ENCODE measurements around the gene RENBP. TPM values are rescaled to one million over a fixed set of nuclear protein-coding genes. Genes with fewer than 3 reads are reported as not detected.
A peak's percentile ranks its signal among the peaks of the same experiment; 100 is the strongest.

RENBP gene
- total RNA-seq, 5 donors from 2014 or later (not counting 1 experiment from before 2014, with no cell fraction given), result 10.2 to 23.5 (median 19.5) TPM

GRCh38 chrX:153971450-153972367 is 27.3 kb upstream of the RENBP start, which contains the start of gene HCFC1:
HCFC1 (minus strand) TSS chrX:153971818; CDS start chrX:153970840, 978 bp downstream.
- CTCF ChIA-PET, result interaction anchor here in 1 of 2 donors (1.4 kb wide), 2 partner anchors 9 to 43 kb away, joined by 4 to 6 read pairs; no protein-coding TSS in a partner anchor
- no peaks in the 10 kb centered on the region for H3K9me3 Mint-ChIP-seq
- H3K4me3 Mint-ChIP-seq, result peak within 1 kb of the TSS; percentile 88 to 100 (median 100)
- no peaks in the 10 kb centered on the region for H3K9me3 ChIP-seq
- H3K4me1 Mint-ChIP-seq, result peaks cover 44 to 52% (median 46%) of the 10 kb centered on the region in 3 donors
- H3K27ac ChIP-seq (ENCODE audit: low read length), result peak within 1 kb of the TSS; percentile 99
- WGBS (ENCODE audit: insufficient coverage), result under 1% methylated on average over 78 of the region's 96 CpGs
- DNase-seq (peak; percentile 84 to 95 (median 89)), ATAC-seq (replicated peaks in 1 of 4) (peak; percentile 49 to 56 (median 52))
- POLR2A ChIA-PET, result interaction anchor here in 1 of 2 donors (0.7 kb wide), 2 partner anchors 250 to 582 kb away, joined by 3 read pairs; no protein-coding TSS in a partner anchor
- H3K27me3 ChIP-seq (replicated peaks in 1 of 2; ENCODE audit: control insufficient read depth in 2 of 2, extremely low read depth in 1 of 2, insufficient read depth in 2 of 2, low read length in 1 of 2), result no peaks in the 10 kb centered on the region
- no peaks in the 10 kb centered on the region for H3K27me3 Mint-ChIP-seq
- H3K27ac Mint-ChIP-seq, result peak within 1 kb of the TSS; percentile 100
- H3K4me1 ChIP-seq (ENCODE audit: control insufficient read depth in 1 of 2, extremely low read depth in 1 of 2, insufficient read depth in 2 of 2, low read length in 2 of 2), result peaks cover 6 to 50% of the 10 kb centered on the region in 2 experiments
- no peaks in the 10 kb centered on the region for H3K36me3 Mint-ChIP-seq
- H3K36me3 ChIP-seq (ENCODE audit: control insufficient read depth in 2 of 2, extremely low read depth in 1 of 2, insufficient read depth in 1 of 2, low read length in 1 of 2), result no peaks in the 10 kb centered on the region
- peak within 1 kb of the TSS; percentile 97 to 99 for H3K4me3 ChIP-seq (ENCODE audit: control insufficient read depth in 1 of 2, extremely low read depth in 1 of 2, low read length in 1 of 2)

- ATAC-seq (replicated peaks in 1 of 4), result peak; percentile 41 to 58 (median 49)
- CTCF ChIA-PET, result interaction anchor here in 1 of 2 donors (1.4 kb wide), 2 partner anchors 10 to 43 kb away, joined by 4 to 6 read pairs; no protein-coding TSS in a partner anchor
These were observed 26.6 kb upstream of the RENBP start for GRCh38 chrX:153971124-153971449.

GRCh38 chrX:153970357-153971123 is 26.1 kb upstream of the RENBP start:
- H3K36me3 ChIP-seq (ENCODE audit: control insufficient read depth in 2 of 2, extremely low read depth in 1 of 2, insufficient read depth in 1 of 2, low read length in 1 of 2), result no peaks in the 10 kb centered on the region
- H3K4me3 ChIP-seq (ENCODE audit: control insufficient read depth in 1 of 2, extremely low read depth in 1 of 2, low read length in 1 of 2), result peak overlapping the region; percentile 97 to 99
- no peaks in the 10 kb centered on the region for H3K9me3 ChIP-seq
- no peaks in the 10 kb centered on the region for H3K27me3 Mint-ChIP-seq
- peaks cover 53 to 58% (median 53%) of the 10 kb centered on the region in 3 donors for H3K4me1 Mint-ChIP-seq
- no peaks in the 10 kb centered on the region for H3K27me3 ChIP-seq (replicated peaks in 1 of 2; ENCODE audit: control insufficient read depth in 2 of 2, extremely low read depth in 1 of 2, insufficient read depth in 2 of 2, low read length in 1 of 2)
- CTCF ChIA-PET, result interaction anchor here (0.5 to 1.4 kb wide), 3 partner anchors 11 to 42 kb away, joined by 3 to 6 read pairs (median 4); no protein-coding TSS in a partner anchor
- H3K9me3 Mint-ChIP-seq, result no peaks in the 10 kb centered on the region
- DNase-seq, result peak in 8 of 35 experiments; percentile 17 to 41 (median 28)
- peak overlapping the region; percentile 88 to 100 (median 100) for H3K4me3 Mint-ChIP-seq
- ATAC-seq (replicated peaks in 1 of 4), result peak in 3 of 4 experiments; percentile 10 to 18 (median 10)
- H3K4me1 ChIP-seq (ENCODE audit: control insufficient read depth in 1 of 2, extremely low read depth in 1 of 2, insufficient read depth in 2 of 2, low read length in 2 of 2), result peaks cover 6 to 62% of the 10 kb centered on the region in 2 experiments
- peak overlapping the region; percentile 99 for H3K27ac ChIP-seq (ENCODE audit: low read length)
- 0% methylated on average over 18 of the region's 49 CpGs for WGBS (ENCODE audit: insufficient coverage)
- peak overlapping the region; percentile 100 for H3K27ac Mint-ChIP-seq
- POLR2A ChIA-PET, result interaction anchor here in 1 of 2 donors (0.5 to 1.1 kb wide), 3 partner anchors 9 to 583 kb away, joined by 3 to 4 read pairs (median 4); no protein-coding TSS in a partner anchor
- H3K36me3 Mint-ChIP-seq, result no peaks in the 10 kb centered on the region

More at GRCh38 chrX:153971124-153971449, 26.6 kb upstream of the RENBP start:
- H3K27me3 ChIP-seq (replicated peaks in 1 of 2; ENCODE audit: control insufficient read depth in 2 of 2, extremely low read depth in 1 of 2, insufficient read depth in 2 of 2, low read length in 1 of 2), result no peaks in the 10 kb centered on the region
- Mint-ChIP-seq H3K27ac (peak overlapping the region; percentile 100), H3K9me3 (no peaks in the 10 kb centered on the region), H3K27me3 (no peaks in the 10 kb centered on the region), H3K4me1 (peaks cover 51 to 58% (median 53%) of the 10 kb centered on the region in 3 donors), H3K36me3 (no peaks in the 10 kb centered on the region), H3K4me3 (peak overlapping the region; percentile 88 to 100 (median 100))
- peak overlapping the region; percentile 97 to 99 for H3K4me3 ChIP-seq (ENCODE audit: control insufficient read depth in 1 of 2, extremely low read depth in 1 of 2, low read length in 1 of 2)
- no peaks in the 10 kb centered on the region for H3K36me3 ChIP-seq (ENCODE audit: control insufficient read depth in 2 of 2, extremely low read depth in 1 of 2, insufficient read depth in 1 of 2, low read length in 1 of 2)
- no peaks in the 10 kb centered on the region for H3K9me3 ChIP-seq
- WGBS (ENCODE audit: insufficient coverage), result 0% methylated on average over 26 of the region's 34 CpGs
- peak; percentile 78 to 92 (median 84) for DNase-seq
- peaks cover 6 to 56% of the 10 kb centered on the region in 2 experiments for H3K4me1 ChIP-seq (ENCODE audit: control insufficient read depth in 1 of 2, extremely low read depth in 1 of 2, insufficient read depth in 2 of 2, low read length in 2 of 2)
- POLR2A ChIA-PET, result interaction anchor here in 1 of 2 donors (0.7 kb wide), 1 partner anchor 582 kb away, joined by 3 read pairs; no protein-coding TSS in a partner anchor
- H3K27ac ChIP-seq (ENCODE audit: low read length), result peak overlapping the region; percentile 99

GRCh38 chrX:153969904-153970356 is 25.5 kb upstream of the RENBP start:
- H3K27ac ChIP-seq (ENCODE audit: low read length), result peak overlapping the region; percentile 78
- WGBS (ENCODE audit: insufficient coverage), result no CpG with 5 or more reads among the region's 26 CpGs
- H3K4me1 ChIP-seq (ENCODE audit: control insufficient read depth in 1 of 2, extremely low read depth in 1 of 2, insufficient read depth in 2 of 2, low read length in 2 of 2), result peaks cover 6 to 66% of the 10 kb centered on the region in 2 experiments
- ATAC-seq (replicated peaks in 1 of 4) (no peak), DNase-seq (peak in 4 of 35 experiments; percentile 17 to 45 (median 36))
- H3K4me3 ChIP-seq (ENCODE audit: control insufficient read depth in 1 of 2, extremely low read depth in 1 of 2, low read length in 1 of 2), result peak overlapping the region; percentile 97 to 99
- H3K27me3 ChIP-seq (replicated peaks in 1 of 2; ENCODE audit: control insufficient read depth in 2 of 2, extremely low read depth in 1 of 2, insufficient read depth in 2 of 2, low read length in 1 of 2), result no peaks in the 10 kb centered on the region
- H3K27ac Mint-ChIP-seq, result peak overlapping the region; percentile 96
- POLR2A ChIA-PET, result interaction anchor here in 1 of 2 donors (0.5 to 1.1 kb wide), 2 partner anchors 9 to 41 kb away, joined by 4 read pairs; no protein-coding TSS in a partner anchor
- H3K4me1 Mint-ChIP-seq, result peaks cover 56 to 64% (median 57%) of the 10 kb centered on the region in 3 donors
- no peaks in the 10 kb centered on the region for H3K36me3 ChIP-seq (ENCODE audit: control insufficient read depth in 2 of 2, extremely low read depth in 1 of 2, insufficient read depth in 1 of 2, low read length in 1 of 2)
- no peaks in the 10 kb centered on the region for H3K36me3 Mint-ChIP-seq
- H3K9me3 ChIP-seq, result no peaks in the 10 kb centered on the region
- CTCF ChIA-PET, result interaction anchor here (0.5 to 1.4 kb wide), 2 partner anchors 25 to 42 kb away, joined by 3 to 6 read pairs; no protein-coding TSS in a partner anchor
- no peaks in the 10 kb centered on the region for H3K27me3 Mint-ChIP-seq
- H3K4me3 Mint-ChIP-seq, result peak overlapping the region; percentile 88 to 100 (median 100)
- no peaks in the 10 kb centered on the region for H3K9me3 Mint-ChIP-seq

GRCh38 chrX:153969125-153969903 is 24.9 kb upstream of the RENBP start:
- CTCF ChIA-PET, result interaction anchor here in 1 of 2 donors (1.2 kb wide), 1 partner anchor 12 kb away, joined by 5 read pairs; no protein-coding TSS in a partner anchor

More at GRCh38 chrX:153969125-153969903, 24.9 kb upstream of the RENBP start:
- 0% methylated on average over 4 of the region's 25 CpGs for WGBS (ENCODE audit: insufficient coverage)
- peak overlapping the region; percentile 96 for H3K27ac Mint-ChIP-seq
- H3K4me1 Mint-ChIP-seq, result peaks cover 50 to 59% (median 56%) of the 10 kb centered on the region in 3 donors
- ATAC-seq (replicated peaks in 1 of 4) (no peak), DNase-seq (no peak)
- peak overlapping the region; percentile 55 to 99 for H3K4me3 ChIP-seq (ENCODE audit: control insufficient read depth in 1 of 2, extremely low read depth in 1 of 2, low read length in 1 of 2)
- H3K4me3 Mint-ChIP-seq, result peak overlapping the region; percentile 88 to 100 (median 100)
- POLR2A ChIA-PET, result interaction anchor here in 1 of 2 donors (0.7 to 1.1 kb wide), 2 partner anchors 8 to 521 kb away, joined by 3 to 4 read pairs; partner anchors contain the start of gene SLC10A3
- H3K27me3 Mint-ChIP-seq, result no peaks in the 10 kb centered on the region
- peaks cover 6 to 65% of the 10 kb centered on the region in 2 experiments for H3K4me1 ChIP-seq (ENCODE audit: control insufficient read depth in 1 of 2, extremely low read depth in 1 of 2, insufficient read depth in 2 of 2, low read length in 2 of 2)
- no peaks in the 10 kb centered on the region for H3K27me3 ChIP-seq (replicated peaks in 1 of 2; ENCODE audit: control insufficient read depth in 2 of 2, extremely low read depth in 1 of 2, insufficient read depth in 2 of 2, low read length in 1 of 2)
- no peaks in the 10 kb centered on the region for H3K9me3 ChIP-seq
- H3K36me3 ChIP-seq (ENCODE audit: control insufficient read depth in 2 of 2, extremely low read depth in 1 of 2, insufficient read depth in 1 of 2, low read length in 1 of 2), result peaks cover 0 to under 1% of the 10 kb centered on the region in 2 donors
- no peaks in the 10 kb centered on the region for H3K36me3 Mint-ChIP-seq
- H3K27ac ChIP-seq (ENCODE audit: low read length), result peak overlapping the region; percentile 78
- no peaks in the 10 kb centered on the region for H3K9me3 Mint-ChIP-seq

All from T-cell (primary cell).